Peyer's patch (tissue), 4 donors: ENCODE results near the gene MZF1. TPM values are rescaled to one million over a fixed set of nuclear protein-coding genes. Genes with fewer than 3 reads are reported as not detected.

Experiments used
- DNase-seq, 3 donors: peaks; one replicate each; pipeline ENCODE4 v3.0.0-alpha.2; 2017 to 2019
- H3K27ac ChIP-seq, 4 donors: fragments of 200-600 bp; sonication (generic); one replicate each; pipeline ENCODE4 v1.5.1; 2016 to 2019
- H3K27me3 ChIP-seq, 2 donors: fragments of 200-600 bp; sonication (generic); one replicate each; pipeline ENCODE4 v1.5.1; 2019
- H3K36me3 ChIP-seq, 3 donors: fragments of 200-600 bp; sonication (generic); one replicate each; pipeline ENCODE4 v1.5.1; 2016 to 2019
- H3K4me1 ChIP-seq, 4 donors: fragments of 200-600 bp; sonication (generic); one replicate each; pipeline ENCODE4 v1.5.1; 2016 to 2019
- H3K4me3 ChIP-seq, 4 donors: fragments of 200-600 bp; sonication (generic); 1 replicate in 3 of 4; 2 replicates in 1 of 4; pipeline ENCODE4 v1.5.1; 2016 to 2019; ENCODE audit warnings: mild to moderate bottlenecking in 1 of 4
- H3K9me3 ChIP-seq, 4 donors: fragments of 200-600 bp; sonication (generic); one replicate each; pipeline ENCODE4 v1.5.1; 2016 to 2019; ENCODE audit warnings: mild to moderate bottlenecking in 1 of 4
- CTCF ChIP-seq, 6 experiments: fragments of 450-650 bp in 4 of 6; fragments of 200-600 bp in 2 of 6; sonication (generic) in 1 of 6; IDR thresholded peaks; one replicate each; pipeline ENCODE4 v1.5.1; 2017 to 2019; ENCODE audit warnings: antibody characterized with exemption in 6 of 6, mild to moderate bottlenecking in 3 of 6, moderate library complexity in 1 of 6
- POLR2A ChIP-seq, 2 donors: fragments of 450-650 bp; IDR thresholded peaks; one replicate each; pipeline ENCODE4 v1.5.1; 2017; ENCODE audit warnings: antibody characterized with exemption in 2 of 2, mild to moderate bottlenecking in 2 of 2, moderate library complexity in 2 of 2
- total RNA-seq, 4 donors: library from RNA; depleted of rRNA; stranded (reverse); fragments of >200 nt; gene quantifications; one replicate each; pipeline ENCODE4 v1.1.0, GENCODE V29; 2016

The MZF1 gene
- total RNA-seq, 4 donors from 2014 or later: 60.9 to 123 (median 82.3) TPM

- no peak for DNase-seq
- H3K4me3 ChIP-seq: peak overlapping the region; percentile 63 to 90 (median 80)
- peaks cover 0 to 21% (median 0%) of the 10 kb centered on the region in 3 donors for H3K36me3 ChIP-seq
- H3K9me3 ChIP-seq: no peaks in the 10 kb centered on the region
- peaks cover 3 to 42% (median 12%) of the 10 kb centered on the region in 4 donors for H3K4me1 ChIP-seq
- H3K27ac ChIP-seq: peak overlapping the region; percentile 86 to 97 (median 94)
- peak in 1 of 6 experiments; percentile 23 for TF ChIP-seq CTCF (IDR thresholded peaks at IDR 0.05)
- no peak for TF ChIP-seq POLR2A (IDR thresholded peaks at IDR 0.05)
- H3K27me3 ChIP-seq: no peaks in the 10 kb centered on the region
Measured at GRCh38 chr19:58518256-58519086, 54.7 kb downstream of the MZF1 start.

- Histone ChIP-seq H3K4me3 (no peak overlapping the region), H3K4me1 (peaks cover 3 to 46% (median 12%) of the 10 kb centered on the region in 4 donors), H3K27ac (peak overlapping the region in 1 of 4 donors; percentile 96), H3K36me3 (peaks cover 0 to 21% (median 0%) of the 10 kb centered on the region in 3 donors), H3K27me3 (no peaks in the 10 kb centered on the region), H3K9me3 (no peaks in the 10 kb centered on the region)
- DNase-seq: no peak
- TF ChIP-seq POLR2A (IDR thresholded peaks at IDR 0.05): no peak
- TF ChIP-seq CTCF (IDR thresholded peaks at IDR 0.05): no peak
Measured at GRCh38 chr19:58516964-58517833, 55.9 kb downstream of the MZF1 start.

GRCh38 chr19:58516246-58516836 is 56.8 kb downstream of the MZF1 start:
- Histone ChIP-seq H3K27me3 (no peaks in the 10 kb centered on the region), H3K4me1 (peaks cover 3 to 51% (median 12%) of the 10 kb centered on the region in 4 donors), H3K9me3 (no peaks in the 10 kb centered on the region), H3K36me3 (peaks cover 0 to 21% (median 0%) of the 10 kb centered on the region in 3 donors), H3K4me3 (no peak overlapping the region), H3K27ac (no peak overlapping the region)
- DNase-seq: no peak
- TF ChIP-seq POLR2A (IDR thresholded peaks at IDR 0.05) (no peak), CTCF (IDR thresholded peaks at IDR 0.05) (no peak)

- H3K27me3 ChIP-seq: no peaks in the 10 kb centered on the region
- peaks cover 3 to 46% (median 12%) of the 10 kb centered on the region in 4 donors for H3K4me1 ChIP-seq
- DNase-seq: no peak
- H3K4me3 ChIP-seq: no peak overlapping the region
- H3K9me3 ChIP-seq: no peaks in the 10 kb centered on the region
- H3K36me3 ChIP-seq: peaks cover 0 to 21% (median 0%) of the 10 kb centered on the region in 3 donors
- no peak overlapping the region for H3K27ac ChIP-seq
- TF ChIP-seq CTCF (IDR thresholded peaks at IDR 0.05): no peak
- no peak for TF ChIP-seq POLR2A (IDR thresholded peaks at IDR 0.05)
Measured at GRCh38 chr19:58515259-58515658, 57.9 kb downstream of the MZF1 start.

- Histone ChIP-seq H3K27ac (peak overlapping the region in 2 of 4 donors; percentile 44 to 74), H3K27me3 (no peaks in the 10 kb centered on the region), H3K4me3 (peak overlapping the region in 3 of 4 donors; percentile 45 to 52 (median 50)), H3K9me3 (no peaks in the 10 kb centered on the region), H3K36me3 (peaks cover 0 to 21% (median 0%) of the 10 kb centered on the region in 3 donors), H3K4me1 (peaks cover 3 to 45% (median 12%) of the 10 kb centered on the region in 4 donors)
- TF ChIP-seq POLR2A (IDR thresholded peaks at IDR 0.05) (no peak), CTCF (IDR thresholded peaks at IDR 0.05) (no peak)
- DNase-seq: no peak
Measured at GRCh38 chr19:58514564-58515022, 58.5 kb downstream of the MZF1 start.
